Measurements from ENCODE around the gene KDM6B.
"Not testable (repeated sequence)": the region's sequence is repeated elsewhere in the genome, so short reads cannot be mapped to it uniquely, and the experiment has no call there.

The KDM6B gene

GRCh38 chr17:7850701-7851437 lies 16.9 kb downstream of the KDM6B start:
- DNase-seq (ENCODE audit: low read depth in 2 of 3, low spot score in 1 of 3): no peak

DNA sequence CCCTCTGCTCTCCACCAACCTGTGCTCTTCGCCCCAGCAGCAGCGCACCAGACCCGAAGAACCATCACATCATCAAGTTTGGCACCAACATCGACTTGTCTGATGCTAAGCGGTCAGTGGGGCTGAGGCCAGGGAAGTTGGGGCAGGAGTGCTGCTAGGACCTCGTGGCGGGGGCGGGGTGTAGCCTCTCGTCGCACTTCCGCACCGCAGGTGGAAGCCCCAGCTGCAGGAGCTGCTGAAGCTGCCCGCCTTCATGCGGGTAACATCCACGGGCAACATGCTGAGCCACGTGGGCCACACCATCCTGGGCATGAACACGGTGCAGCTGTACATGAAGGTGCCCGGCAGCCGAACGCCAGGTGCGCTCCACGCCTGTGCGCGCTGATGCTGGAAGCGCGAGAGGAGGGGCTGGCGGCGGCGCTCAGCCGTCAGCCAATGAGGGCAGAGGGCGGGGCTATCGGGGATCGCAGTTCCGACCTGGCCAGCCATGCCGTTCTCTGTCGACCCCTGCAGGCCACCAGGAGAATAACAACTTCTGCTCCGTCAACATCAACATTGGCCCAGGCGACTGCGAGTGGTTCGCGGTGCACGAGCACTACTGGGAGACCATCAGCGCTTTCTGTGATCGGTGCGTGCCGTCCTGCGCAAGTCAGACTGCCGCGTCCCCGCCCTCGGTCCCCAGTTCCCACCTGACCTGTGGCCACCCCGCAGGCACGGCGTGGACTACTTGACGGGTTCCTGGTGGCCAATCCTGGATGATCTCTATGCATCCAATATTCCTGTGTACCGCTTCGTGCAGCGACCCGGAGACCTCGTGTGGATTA lies 17.6 kb downstream of the KDM6B start:
- DNase-seq (ENCODE audit: low read depth in 2 of 3, low spot score in 1 of 3): peak; percentile 84 to 91 (median 87)

DNA sequence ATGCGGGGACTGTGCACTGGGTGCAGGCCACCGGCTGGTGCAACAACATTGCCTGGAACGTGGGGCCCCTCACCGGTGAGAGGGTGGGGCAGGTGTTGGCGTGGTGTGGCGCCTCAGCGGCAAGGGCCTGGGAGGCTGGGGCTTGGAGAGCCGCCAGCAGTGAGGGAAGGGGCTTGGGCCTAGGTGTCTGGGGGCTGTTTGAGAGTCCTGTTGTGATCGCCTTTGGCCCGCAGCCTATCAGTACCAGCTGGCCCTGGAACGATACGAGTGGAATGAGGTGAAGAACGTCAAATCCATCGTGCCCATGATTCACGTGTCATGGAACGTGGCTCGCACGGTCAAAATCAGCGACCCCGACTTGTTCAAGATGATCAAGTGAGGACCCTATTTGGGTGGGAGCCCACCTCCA lies 18.2 kb downstream of the KDM6B start:
- no peak for DNase-seq (ENCODE audit: low read depth in 2 of 3, low spot score in 1 of 3)

DNA sequence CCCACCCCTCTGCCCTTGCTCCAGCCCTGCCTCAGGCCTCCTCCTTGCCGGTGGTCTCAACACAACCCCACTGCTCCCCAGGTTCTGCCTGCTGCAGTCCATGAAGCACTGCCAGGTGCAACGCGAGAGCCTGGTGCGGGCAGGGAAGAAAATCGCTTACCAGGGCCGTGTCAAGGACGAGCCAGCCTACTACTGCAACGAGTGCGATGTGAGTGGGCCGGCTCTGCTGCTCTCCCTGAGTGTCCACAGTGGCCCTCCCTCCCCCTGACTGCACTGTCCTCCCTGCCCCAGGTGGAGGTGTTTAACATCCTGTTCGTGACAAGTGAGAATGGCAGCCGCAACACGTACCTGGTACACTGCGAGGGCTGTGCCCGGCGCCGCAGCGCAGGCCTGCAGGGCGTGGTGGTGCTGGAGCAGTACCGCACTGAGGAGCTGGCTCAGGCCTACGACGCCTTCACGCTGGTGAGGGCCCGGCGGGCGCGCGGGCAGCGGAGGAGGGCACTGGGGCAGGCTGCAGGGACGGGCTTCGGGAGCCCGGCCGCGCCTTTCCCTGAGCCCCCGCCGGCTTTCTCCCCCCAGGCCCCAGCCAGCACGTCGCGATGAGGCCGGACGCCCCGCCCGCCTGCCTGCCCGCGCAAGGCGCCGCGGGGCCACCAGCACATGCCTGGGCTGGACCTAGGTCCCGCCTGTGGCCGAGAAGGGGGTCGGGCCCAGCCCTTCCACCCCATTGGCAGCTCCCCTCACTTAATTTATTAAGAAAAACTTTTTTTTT lies 19.1 kb downstream of the KDM6B start:
- DNase-seq (ENCODE audit: low read depth in 2 of 3, low spot score in 1 of 3): no peak

DNA sequence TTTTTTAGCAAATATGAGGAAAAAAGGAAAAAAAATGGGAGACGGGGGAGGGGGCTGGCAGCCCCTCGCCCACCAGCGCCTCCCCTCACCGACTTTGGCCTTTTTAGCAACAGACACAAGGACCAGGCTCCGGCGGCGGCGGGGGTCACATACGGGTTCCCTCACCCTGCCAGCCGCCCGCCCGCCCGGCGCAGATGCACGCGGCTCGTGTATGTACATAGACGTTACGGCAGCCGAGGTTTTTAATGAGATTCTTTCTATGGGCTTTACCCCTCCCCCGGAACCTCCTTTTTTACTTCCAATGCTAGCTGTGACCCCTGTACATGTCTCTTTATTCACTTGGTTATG lies 19.6 kb downstream of the KDM6B start:
- no peak for DNase-seq (ENCODE audit: low read depth in 2 of 3, low spot score in 1 of 3)

DNA sequence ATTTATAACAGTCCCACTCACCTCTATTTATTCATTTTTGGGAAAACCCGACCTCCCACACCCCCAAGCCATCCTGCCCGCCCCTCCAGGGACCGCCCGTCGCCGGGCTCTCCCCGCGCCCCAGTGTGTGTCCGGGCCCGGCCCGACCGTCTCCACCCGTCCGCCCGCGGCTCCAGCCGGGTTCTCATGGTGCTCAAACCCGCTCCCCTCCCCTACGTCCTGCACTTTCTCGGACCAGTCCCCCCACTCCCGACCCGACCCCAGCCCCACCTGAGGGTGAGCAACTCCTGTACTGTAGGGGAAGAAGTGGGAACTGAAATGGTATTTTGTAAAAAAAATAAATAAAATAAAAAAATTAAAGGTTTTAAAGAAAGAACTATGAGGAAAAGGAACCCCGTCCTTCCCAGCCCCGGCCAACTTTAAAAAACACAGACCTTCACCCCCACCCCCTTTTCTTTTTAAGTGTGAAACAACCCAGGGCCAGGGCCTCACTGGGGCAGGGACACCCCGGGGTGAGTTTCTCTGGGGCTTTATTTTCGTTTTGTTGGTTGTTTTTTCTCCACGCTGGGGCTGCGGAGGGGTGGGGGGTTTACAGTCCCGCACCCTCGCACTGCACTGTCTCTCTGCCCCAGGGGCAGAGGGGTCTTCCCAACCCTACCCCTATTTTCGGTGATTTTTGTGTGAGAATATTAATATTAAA lies 20.2 kb downstream of the KDM6B start:
- no peak for DNase-seq (ENCODE audit: low read depth in 2 of 3, low spot score in 1 of 3)

DNA sequence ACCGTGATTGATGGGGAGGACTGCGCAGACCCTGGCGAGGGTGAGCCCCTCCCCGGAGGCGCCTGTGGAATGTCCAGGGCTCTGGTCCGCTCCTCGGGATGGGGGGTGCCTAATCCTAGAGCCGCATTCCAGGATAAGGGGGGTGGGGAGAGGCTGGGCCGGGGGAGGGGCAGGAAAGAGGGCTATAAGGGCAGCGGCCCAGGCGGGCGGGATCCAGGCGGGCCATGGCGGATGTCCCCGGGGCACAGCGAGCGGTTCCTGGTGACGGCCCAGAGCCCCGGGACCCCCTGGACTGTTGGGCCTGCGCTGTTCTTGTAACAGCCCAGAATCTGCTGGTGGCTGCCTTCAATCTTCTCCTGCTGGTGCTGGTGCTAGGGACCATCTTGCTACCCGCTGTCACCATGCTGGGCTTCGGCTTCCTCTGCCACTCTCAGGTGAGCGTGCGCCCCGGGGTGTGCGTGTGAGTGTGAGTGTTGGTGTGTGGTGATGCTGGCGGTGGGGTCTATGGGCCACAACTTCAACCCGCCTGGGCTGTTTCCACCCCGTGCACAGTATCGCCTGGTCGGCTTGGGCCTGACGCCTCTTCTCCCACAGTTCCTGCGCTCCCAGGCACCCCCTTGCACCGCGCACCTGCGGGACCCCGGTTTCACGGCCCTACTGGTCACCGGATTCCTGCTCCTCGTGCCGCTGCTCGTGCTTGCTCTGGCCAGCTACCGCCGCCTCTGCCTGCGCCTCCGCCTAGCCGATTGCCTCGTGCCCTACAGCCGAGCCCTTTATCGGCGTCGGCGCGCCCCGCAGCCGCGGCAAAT lies 21.0 kb downstream of the KDM6B start, which contains the start of gene TMEM88:
Gene TMEM88 (plus strand): TSS at position 216 of the 809 bp plus-strand sequence. CDS start 9 bp downstream, at position 225.
- DNase-seq (ENCODE audit: low read depth in 2 of 3, low spot score in 1 of 3): no peak

DNA sequence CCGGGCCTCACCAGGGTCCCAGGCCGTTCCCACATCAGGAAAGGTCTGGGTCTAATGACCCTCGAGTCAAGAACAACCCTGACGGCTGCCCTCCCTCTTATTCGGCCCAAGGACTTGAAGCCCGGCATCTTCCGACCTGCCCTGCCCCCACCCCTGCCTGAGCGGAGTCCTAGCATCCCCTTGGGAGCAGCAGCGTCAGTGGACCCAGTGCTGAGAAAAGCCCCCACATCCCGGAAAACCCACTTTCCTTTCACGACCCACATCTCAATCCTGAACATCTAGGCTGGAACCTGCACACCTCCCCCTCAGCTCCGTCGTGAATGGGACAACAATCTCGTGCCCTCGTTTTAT lies 21.6 kb downstream of the KDM6B start:
- DNase-seq (ENCODE audit: low read depth in 2 of 3, low spot score in 1 of 3): no peak

GRCh38 chr17:7856011-7856810 lies 22.2 kb downstream of the KDM6B start:
- DNase-seq (ENCODE audit: low read depth in 2 of 3, low spot score in 1 of 3): no peak

- peak; percentile 90 to 92 (median 90) for DNase-seq (ENCODE audit: low read depth in 2 of 3, low spot score in 1 of 3)
These were observed 23.0 kb downstream of the KDM6B start, which contains the start of gene NAA38 for GRCh38 chr17:7856811-7857712. NAA38 (minus strand) TSS chr17:7857559; CDS start chr17:7857463, 96 bp downstream.

DNA sequence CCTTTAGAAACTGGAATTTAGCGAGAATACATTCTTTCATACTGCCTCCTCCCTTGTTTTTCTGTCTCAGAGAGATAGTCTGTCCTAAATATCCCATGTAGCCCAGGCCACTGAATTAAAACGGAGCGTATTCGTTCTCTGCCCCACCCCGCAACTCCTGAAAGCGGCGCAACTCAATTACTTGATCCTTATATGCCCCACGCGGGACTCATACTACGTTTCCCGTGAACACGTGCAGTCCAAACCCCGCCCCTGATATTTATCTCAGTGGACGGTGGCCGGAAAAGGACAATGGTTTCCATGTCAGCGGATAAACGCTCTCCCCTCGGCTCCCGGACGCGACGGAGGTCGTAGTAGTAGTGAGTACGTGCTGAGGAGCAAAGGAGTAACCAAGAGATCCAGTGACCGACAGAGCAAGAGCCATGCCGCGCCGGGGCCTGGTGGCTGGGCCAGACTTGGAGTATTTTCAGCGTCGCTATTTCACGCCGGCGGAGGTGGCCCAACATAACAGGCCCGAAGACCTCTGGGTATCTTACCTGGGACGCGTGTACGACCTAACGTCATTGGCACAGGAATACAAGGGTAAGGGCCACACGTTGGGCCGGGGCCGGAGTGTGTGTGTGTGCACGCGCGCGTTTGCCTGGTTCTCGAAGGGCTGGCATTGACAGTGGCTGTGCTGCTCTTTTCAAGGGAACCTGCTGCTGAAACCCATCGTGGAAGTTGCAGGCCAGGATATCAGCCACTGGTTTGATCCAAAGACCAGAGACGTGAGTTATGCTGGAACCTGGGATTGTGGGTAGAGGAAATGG lies 23.9 kb downstream of the KDM6B start, which contains the start of gene CYB5D1:
Gene CYB5D1 (plus strand): TSS at position 291 of the 809 bp plus-strand sequence. CDS start 132 bp downstream, at position 423.
- DNase-seq (ENCODE audit: low read depth in 2 of 3, low spot score in 1 of 3): peak; percentile 81 to 90 (median 85)

- DNase-seq (ENCODE audit: low read depth in 2 of 3, low spot score in 1 of 3): no peak
These were observed 24.4 kb downstream of the KDM6B start for GRCh38 chr17:7858522-7858810.

- DNase-seq (ENCODE audit: low read depth in 2 of 3, low spot score in 1 of 3): no peak
These were observed 25.0 kb downstream of the KDM6B start for GRCh38 chr17:7859028-7859427.

- no peak for DNase-seq (ENCODE audit: low read depth in 2 of 3, low spot score in 1 of 3)
These were observed 28.8 kb downstream of the KDM6B start for GRCh38 chr17:7862692-7863437.

DNA sequence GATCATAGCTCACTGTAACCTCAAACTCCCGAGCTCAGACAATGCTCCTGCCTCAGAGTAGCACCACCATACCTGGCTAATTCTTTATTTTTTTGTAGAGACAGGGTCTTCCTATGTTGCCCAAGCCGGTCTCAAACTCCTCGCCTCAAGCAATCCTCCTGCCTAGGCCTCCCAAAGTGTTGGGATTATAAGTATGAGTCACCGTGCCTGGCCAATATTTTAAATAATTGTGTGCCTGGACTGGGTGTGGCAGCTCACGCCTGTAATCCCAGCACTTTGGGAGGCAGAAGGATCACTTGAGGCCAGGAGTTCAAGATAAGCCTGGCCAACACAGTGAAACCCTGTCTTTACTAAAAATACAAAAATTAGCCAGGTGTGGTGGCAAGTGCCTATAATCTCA lies 30.4 kb downstream of the KDM6B start:
- DNase-seq (ENCODE audit: low read depth in 2 of 3, low spot score in 1 of 3): not testable (repeated sequence)

GRCh38 chr17:7864995-7865650 lies 31.1 kb downstream of the KDM6B start:
- no peak for DNase-seq (ENCODE audit: low read depth in 2 of 3, low spot score in 1 of 3)
